T-helper 2 cell (primary cell): ENCODE measurements around the gene PPP1R37.
A peak's percentile ranks its signal among the peaks of the same experiment; 100 is the strongest.
"Not testable (repeated sequence)": the region's sequence is repeated elsewhere in the genome, so short reads cannot be mapped to it uniquely, and the experiment has no call there.

Experiments
- DNase-seq, 5 experiments: peaks; one replicate each; pipeline versions ENCODE4 v3.0.0 to v3.0.0-alpha.2; 2012 to 2022

PPP1R37 gene

GRCh38 chr19:45117671-45118070 is 24.7 kb downstream of the PPP1R37 start:
- no peak for DNase-seq

DNA sequence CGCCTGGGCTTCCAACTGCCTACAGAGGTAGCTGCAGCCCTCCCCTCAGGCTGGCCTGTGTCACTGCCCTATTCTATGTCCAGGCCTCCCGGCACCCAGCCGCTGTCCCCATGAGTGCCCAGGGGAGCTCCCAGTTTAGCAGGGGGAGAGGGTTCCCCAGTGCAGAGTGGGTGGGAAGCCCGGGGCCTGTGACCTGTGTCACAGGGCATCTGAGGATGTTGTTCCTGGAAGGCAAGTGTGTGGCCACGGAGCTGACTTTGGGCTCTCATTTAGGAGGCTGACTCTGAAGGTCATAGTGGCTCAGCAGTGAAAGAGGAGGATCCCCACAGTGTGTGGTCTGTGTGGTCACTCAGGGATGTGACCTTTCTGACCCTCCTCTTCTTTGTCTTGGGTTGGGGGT is 25.1 kb downstream of the PPP1R37 start:
- no peak for DNase-seq

DNA sequence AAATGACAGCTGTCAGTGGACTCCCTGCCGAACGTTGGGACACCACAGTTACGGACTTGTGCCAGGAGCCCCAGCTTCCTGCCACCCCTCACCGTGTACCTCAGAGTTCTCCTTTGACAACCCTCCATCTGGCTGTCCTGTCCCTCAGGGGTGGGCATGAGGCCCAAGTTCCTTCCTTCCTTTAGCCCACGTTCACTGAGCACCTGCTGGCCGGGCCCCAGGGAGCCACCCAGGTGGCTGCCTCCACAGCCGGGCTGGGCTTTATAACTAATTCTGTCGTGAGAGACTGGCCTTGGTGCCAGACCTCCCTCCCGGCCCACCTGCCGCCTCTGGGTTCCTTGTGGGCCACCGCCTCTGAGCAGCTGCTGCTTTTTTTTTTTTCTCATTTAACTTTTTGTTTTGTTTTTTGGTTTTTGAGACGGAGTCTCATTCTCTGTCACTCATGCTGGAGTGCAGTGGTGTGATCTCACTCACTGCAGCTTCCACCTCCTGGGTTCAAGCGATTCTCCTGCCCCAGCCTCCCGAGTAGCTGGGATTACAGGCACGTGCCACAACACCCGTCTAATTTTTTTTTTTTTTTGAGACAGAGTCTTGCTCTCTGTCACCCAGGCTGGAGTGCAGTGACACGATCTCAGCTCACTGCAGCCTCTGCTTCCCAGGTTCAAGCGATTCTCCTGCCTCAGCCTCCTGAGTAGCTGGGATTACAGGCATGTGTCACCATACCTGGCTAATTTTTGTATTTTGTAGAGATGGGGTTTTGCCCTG is 25.8 kb downstream of the PPP1R37 start:
- not testable (repeated sequence) for DNase-seq

DNA sequence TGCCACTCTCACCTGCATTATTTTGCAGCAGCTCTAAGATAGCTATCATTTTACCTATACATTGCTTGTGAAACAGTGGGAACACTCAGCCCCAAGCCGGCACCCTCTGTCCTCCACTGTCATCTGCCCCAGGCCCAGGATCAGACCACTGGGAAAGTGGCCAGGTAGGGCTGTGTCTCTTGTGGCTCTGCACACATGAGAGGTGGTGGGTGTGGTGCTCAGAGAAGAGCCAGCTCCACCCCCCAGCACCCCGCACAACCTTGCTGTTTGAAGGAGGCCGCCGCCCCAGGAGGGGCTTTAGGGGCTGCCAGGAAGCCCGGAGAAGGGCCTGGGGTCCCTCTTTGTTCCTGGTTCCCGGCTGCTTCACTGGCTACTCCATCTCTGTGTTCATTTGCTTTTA is 26.6 kb downstream of the PPP1R37 start:
- no peak for DNase-seq

DNA sequence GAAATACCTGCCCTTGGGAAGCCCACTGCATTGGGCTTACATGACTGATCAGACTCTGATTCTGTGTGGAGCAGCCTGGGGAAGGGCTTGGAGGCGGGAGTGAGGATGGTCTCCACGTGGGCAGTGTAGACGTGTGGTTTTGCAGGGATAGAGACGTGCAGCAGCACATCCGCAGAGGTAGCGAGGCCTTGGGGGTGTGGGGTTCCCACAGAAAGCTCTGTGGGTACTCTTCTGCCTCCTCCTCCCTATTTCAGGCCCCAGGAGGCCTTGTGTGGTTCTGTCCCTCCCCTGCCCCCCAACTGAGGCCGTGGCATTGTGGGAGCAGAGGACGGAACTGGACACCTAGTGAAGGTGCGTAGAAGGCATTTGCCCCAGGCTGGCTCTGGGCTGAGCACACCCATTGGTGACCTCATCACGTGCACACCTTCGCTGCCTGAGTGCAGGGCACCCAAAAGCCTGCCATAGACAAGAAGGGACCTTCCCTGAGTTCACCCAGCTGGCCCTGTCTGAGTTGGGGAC is 28.9 kb downstream of the PPP1R37 start:
- DNase-seq: no peak

DNA sequence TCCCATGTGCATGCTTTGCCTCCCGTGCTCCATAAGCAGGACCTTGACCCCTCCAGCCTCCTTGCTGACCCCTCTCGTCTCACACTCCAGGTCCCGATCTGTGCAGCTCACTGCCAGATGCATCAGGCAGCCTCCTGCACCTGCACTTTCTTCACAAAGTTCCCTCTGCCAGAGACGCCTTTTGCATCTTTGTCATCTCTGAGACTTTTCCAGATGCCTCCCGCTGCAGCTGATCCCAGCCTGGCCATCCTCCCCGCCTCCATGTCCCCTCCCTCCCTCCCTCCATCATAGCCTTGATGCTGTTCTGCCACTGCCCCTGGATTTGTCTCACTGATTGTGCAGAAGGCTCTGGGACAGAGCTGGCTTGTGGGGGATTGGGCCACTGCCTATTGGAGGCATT is 29.9 kb downstream of the PPP1R37 start:
- DNase-seq: no peak

DNA sequence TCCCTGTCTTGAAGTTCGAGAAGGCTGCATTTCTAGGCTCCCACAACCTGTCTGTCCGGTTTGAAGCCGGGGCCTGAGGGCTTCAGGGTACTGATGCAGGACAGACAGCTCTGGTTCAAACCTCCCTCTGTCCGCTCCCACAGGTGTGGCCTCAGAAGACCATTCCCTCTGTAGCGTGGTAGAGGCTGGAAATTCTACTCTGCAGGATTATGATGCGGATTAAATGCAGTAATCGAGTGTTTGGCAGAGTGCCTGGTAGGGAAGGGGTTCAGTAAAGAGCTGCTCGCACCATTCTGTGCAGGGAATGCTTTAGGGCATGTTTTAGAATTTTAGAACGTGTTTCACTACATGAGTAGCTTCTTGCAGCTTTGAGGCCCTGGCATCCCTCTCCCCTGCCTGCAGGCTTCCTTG is 30.5 kb downstream of the PPP1R37 start:
- DNase-seq: no peak

DNA sequence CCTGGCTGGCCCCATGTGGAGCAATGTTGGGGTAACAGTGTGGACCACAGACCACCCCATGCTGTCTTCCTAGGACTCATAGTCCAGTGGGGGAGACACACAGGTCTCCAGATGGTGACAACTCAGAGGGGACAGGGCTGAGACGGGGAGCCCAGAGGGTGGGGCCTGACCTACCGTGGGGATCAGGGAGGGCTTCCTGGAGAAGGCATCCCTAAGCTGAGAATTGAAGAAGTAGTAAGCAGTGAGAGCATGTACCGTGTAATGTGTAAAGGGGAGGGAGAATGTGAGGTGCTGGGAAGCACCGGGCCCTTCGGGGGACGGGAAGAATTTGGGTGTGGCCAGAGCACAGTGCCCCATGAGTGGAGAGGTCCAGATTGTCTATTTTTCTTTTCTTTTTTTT is 31.0 kb downstream of the PPP1R37 start:
- DNase-seq: no peak

DNA sequence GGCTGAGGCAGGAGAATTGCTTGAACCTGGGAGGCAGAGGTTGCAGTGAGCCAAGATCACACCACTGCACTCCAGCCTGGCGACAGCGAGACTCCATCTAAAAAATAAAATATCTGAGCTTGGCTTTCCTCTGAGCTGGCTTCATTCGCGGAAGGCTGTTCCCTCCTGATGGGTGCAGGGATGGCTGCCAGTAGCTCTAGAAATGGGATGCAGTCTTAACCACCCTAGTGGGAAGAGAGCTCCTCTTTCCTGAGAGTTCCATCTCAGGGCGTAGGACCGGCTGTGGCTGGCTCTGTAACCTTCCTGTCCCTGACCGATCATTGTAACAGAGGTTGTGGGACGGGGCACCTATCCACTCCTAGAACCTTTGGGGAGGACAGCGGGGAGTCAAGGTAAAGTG is 32.4 kb downstream of the PPP1R37 start:
- DNase-seq: no peak

GRCh38 chr19:45125975-45126493 is 33.1 kb downstream of the PPP1R37 start:
- DNase-seq: peak in 4 of 5 experiments; percentile 29 to 72 (median 46)

DNA sequence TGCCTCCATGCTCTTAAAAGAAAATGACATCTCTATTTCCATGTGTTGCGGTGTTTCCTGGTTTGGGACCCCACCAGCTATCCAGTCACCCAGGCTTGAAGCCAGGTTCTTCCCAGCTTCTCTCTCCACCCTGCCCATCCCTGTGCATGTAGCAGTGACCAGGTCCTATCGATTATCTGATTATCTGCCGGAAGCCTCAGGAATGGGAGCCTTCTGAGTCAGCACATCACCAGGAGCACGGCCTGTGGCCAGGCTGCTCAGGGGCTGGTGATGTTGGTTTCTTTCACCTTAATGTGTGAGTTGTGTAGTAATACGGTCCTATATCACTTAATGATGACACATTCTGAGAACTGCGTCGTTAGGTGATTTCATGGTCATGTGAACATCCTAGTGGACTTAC is 33.7 kb downstream of the PPP1R37 start:
- DNase-seq: no peak

DNA sequence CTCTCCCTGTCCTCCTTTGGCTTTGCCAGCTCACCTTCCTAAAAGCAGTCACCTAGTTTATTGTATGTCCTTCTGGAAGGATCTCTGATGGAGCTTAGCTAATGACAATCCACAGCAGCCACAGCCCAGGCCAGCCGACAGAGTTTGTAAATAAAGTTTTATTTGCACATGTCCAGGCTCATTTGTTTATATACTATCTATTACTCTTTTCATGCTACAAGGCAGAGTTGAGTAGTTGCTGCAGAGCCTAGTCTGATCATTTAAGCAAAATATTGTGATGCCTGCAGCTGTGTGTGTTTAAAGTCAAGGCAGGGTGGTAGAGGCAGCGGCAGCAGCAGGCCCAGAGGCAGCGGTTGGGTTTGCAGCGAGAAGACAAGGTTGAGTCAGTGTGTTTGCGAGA is 35.2 kb downstream of the PPP1R37 start:
- no peak for DNase-seq

- DNase-seq: no peak
Measured at GRCh38 chr19:45128806-45129205, 35.8 kb downstream of the PPP1R37 start.

DNA sequence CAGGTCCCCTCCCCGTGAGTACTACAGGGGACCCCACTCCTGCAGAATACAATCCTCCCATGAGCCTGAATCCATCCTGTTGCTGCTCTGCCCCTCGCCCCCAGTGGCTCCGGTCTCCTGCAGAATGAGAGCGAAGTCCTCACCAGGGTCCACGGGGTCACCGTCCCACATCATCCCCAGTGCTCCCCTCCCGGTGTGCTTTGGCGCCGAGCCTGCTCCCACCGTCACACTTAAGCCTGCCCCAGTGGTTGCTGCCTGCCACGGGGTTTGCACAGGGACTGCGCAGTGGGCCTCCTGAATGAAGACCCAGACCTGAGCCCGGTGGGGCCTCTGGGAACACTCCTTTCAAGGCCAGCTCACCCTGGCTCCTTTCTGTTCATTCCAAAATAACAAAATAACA is 37.3 kb downstream of the PPP1R37 start:
- no peak for DNase-seq

DNA sequence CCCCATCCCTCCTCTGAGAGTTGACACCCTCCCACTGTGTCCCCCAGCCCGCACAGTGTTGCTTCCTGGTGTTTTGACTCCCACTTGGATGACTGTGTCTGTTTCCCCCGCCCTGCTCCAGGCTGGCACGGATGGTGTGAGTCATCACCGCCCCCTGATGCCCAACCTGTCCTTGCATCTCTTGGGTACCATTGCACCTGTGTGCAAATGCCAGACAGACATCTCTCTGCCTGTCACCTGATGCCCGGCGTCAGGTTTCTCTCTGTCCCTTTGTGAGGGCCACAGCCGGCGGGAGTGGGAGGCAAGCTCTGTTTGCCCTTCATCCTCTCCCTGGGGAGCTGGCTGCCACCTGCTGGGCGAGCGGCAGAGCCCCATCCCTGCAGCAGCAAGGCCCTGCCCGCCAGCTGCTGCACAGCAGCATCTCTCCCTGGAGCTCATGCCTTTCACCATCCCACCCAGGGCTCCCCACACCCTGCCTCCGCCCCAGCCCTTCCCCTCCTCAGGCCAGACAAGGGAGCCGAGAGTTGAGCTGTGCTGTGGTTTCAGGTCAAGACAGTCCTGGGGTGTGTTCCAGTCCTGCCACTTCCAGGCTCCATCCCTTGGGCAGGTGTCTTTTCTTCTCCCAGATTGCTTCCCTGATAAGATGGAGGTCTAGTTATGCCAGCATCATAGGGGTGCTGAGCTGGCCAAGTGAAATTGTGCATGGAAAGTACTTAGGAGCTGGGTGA is 38.1 kb downstream of the PPP1R37 start:
- DNase-seq: peak in 1 of 5 experiments; percentile 18

- no peak for DNase-seq
Measured at GRCh38 chr19:45133661-45134060, 40.7 kb downstream of the PPP1R37 start.

DNA sequence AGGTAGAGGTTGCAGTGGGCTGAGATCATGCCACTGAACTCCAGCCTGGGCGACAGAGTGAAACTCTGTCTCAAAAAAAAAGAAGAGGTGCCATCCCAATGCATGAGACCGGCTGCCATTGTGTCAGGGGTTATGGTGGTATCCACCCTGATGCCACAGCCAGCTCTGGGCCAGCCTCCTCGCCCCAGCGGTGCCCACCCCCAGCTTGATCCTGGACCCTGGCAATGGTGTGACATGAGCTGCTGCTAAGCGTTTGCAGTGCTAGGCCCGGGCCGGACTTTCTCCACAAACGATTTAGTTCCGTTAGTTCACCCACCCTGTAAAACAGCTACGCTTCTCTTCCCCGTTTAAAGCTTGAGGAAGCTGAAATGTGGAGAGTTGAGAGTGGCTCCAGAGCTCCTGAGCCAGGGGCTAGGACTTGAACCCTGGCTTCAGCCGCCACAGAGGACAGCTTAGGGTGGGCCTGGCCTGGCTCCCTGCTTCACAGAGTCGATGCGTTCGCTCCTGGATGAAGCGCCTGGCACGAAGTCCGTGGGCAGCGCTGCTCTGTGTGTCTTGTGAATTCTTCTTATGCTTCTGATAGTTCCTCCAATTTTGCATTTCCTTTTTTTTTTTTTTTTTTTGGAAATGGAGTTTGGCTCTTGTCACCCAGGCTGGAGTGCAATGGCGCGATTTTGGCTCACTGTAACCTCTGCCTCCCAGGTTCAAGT is 42.4 kb downstream of the PPP1R37 start:
- no peak for DNase-seq

DNA sequence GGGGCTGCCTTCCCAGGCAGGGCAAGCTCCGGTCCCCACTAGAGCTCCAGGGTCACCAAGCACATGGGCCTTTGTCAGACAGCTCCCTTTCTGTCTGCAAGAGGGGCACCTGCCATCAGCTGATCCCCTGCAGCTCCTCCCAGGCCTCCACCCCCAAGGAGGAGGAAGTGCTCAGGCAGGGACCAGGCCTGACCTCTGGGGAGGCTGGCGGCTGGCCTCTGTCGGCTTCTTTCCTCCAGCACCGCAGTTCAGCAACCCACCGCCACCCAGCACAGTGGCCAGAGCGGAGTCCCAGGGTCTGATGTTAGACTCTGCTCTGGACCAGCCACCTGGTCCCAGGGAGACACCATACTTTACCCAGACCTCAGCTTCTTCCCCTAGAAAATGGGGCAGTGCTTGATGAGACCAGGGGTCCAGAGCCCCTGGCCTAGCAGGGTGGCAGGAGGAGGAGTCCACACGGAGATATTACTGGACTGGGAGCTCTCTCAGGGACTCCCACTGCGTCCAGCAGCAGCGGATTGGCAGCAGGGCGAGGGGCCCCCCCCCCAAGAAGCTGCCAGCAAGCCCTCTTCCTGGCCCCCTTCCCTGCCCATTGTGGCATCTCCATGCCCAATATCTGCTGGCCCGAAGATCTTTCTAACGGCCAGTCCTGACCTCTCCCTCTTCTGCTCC is 43.7 kb downstream of the PPP1R37 start:
- no peak for DNase-seq

DNA sequence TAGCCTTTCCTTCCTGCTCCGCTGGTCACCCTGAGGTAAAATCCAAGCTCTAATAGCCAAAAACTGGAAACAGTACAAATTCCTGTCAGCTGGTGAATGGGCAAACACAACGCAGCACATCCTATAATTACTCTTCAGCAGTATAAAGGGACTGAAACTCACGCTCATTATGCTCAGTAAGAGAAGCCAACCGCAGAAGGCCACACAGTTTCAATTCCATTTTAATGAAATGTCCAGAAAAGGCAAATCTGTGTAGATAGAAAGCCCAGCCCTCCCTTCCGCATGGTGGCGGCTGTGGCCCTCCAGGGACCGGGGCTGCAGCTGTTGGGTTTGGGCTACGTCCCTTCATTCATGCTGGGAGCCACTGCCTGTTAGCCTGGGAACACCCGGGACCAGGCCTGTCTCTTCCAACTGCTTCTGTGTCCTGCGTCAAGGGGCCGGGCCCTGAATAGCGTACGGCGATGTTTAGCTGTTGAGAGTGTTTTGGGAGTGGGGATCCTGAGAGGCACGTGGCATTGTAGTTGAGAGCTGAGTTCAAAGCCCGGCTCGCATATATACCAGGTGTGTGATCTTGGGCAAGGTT is 44.3 kb downstream of the PPP1R37 start:
- no peak for DNase-seq

GRCh38 chr19:45138303-45138751 is 45.3 kb downstream of the PPP1R37 start:
- no peak for DNase-seq

DNA sequence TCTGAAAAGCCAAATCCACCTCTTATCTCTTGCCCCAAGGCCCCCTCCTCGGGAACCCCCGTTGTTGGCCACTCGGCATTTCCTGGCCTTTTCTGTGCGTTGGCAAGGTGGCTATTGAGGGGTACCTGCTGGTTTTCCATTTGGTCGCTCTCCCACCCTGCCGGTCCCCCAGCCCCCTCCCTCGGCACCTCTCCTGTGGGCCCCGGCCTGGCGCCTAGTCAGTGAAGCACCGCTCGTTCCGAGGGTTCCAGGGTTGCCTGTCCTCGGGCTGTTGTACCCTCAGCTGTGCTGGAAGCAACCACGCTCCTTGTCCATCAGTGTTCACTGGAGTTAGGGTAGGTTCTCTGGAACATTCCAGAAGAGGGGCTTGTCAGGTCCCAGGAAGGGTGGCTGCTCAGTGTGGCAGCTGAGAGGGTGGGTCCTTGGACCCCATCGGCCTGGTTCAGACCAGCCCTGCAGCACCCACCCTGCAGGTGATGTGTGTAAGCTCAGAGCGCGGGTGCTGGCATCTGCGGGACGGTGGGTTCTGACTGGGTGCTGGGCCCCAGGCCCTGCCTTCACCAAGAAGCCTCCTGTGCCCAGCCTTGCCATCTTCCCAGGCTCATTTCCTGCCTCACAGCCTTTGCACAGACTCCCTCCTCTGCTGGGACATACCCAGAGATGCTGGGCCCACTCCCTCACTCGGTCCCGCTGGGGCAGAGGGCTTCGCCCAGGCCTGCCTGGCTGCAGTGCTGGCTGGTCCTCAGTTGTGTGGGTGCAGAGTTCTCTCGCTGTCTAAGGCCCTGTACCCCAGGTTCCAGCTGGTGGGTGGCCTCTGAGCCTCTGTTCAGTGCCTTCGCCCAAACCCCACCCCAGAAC is 46.5 kb downstream of the PPP1R37 start:
- no peak for DNase-seq
